K562 (cell line): ENCODE results near the gene PIK3R1. TPM values are rescaled to one million over a fixed set of nuclear protein-coding genes. Genes with fewer than 3 reads are reported as not detected.

Experiments
- ASH1L ChIP-seq: fragments of 450-650 bp; IDR thresholded peaks from 2 replicates; pipeline ENCODE4 v1.6.1; 2018; ENCODE audit warnings: borderline replicate concordance, mild to moderate bottlenecking, low read depth; ENCODE audit not compliant: partially characterized antibody
- HDAC2 ChIP-seq: fragments of 450-650 bp; IDR thresholded peaks from 2 replicates; pipeline ENCODE4 v1.6.1; 2016; ENCODE audit warnings: mild to moderate bottlenecking
- MEF2D ChIP-seq: conservative IDR thresholded peaks from 2 replicates; pipeline ENCODE4 v1.6.1; 2016; ENCODE audit warnings: low read depth, missing genetic modification characterization, missing compliant biosample characterization
- NR0B1 ChIP-seq: fragments of 450-650 bp; IDR thresholded peaks from one replicate; pipeline ENCODE4 v1.6.1; 2018; ENCODE audit warnings: mild to moderate bottlenecking, moderate library complexity; ENCODE audit not compliant: partially characterized antibody
- RBM15 ChIP-seq: fragments of 200-400 bp; formaldehyde crosslinking; IDR thresholded peaks from 2 replicates; pipeline ENCODE4 v1.6.1; 2018; ENCODE audit warnings: mild to moderate bottlenecking, low read length, moderate library complexity; ENCODE audit not compliant: insufficient read depth
- TAL1 ChIP-seq: fragments of 450-650 bp; IDR thresholded peaks from 2 replicates; pipeline ENCODE4 v1.6.1; 2016; ENCODE audit warnings: mild to moderate bottlenecking
- ZBTB40 ChIP-seq, 2 experiments: fragments of 450-650 bp in 1 of 2; sonication (generic) in 1 of 2; formaldehyde crosslinking in 1 of 2; IDR thresholded peaks; 2 replicates each; pipeline versions ENCODE4 v1.7.1 to v1.9.0; 2016 to 2022; ENCODE audit warnings: inconsistent platforms in 1 of 2, mild to moderate bottlenecking in 1 of 2, missing genetic modification reagents in 1 of 2
- ZFX ChIP-seq: sonication (generic); formaldehyde crosslinking; IDR thresholded peaks from 2 replicates; pipeline ENCODE4 v1.8.0; 2022; ENCODE audit warnings: mild to moderate bottlenecking, missing genetic modification reagents, moderate library complexity
- ZNF184 ChIP-seq: sonication (generic); formaldehyde crosslinking; IDR thresholded peaks from 2 replicates; pipeline ENCODE4 v1.5.0; 2020; ENCODE audit warnings: missing genetic modification reagents
- ZNF449 ChIP-seq: fragments of 250-450 bp; sonication (Bioruptor Pico); IDR thresholded peaks from 2 replicates; pipeline ENCODE4 v1.8.0; 2022; ENCODE audit warnings: moderate library complexity, mild to moderate bottlenecking, inconsistent platforms
- ZNF589 ChIP-seq: fragments of 200-800 bp; sonication (Bioruptor generic); IDR thresholded peaks from 2 replicates; pipeline ENCODE4 v1.6.1; 2016; ENCODE audit warnings: low read depth, missing genetic modification characterization, missing compliant biosample characterization
- ZNF77 ChIP-seq: fragments of 250-450 bp; sonication (Bioruptor Pico); IDR thresholded peaks from 2 replicates; pipeline ENCODE4 v1.5.0; 2020
- polyA plus RNA-seq, 8 experiments: library from polyadenylated mRNA; depleted of rRNA in 4 of 8; stranded (reverse) in 5 of 8; unstranded in 3 of 8; fragments of >200 nt; fragmentation: Nextera tagmentation in 2 of 8; fragmentation: Illumina TruSeq in 1 of 8; extraction: Ambion mirVana in 2 of 8; extraction: Trizol in 1 of 8; gene quantifications; 2 replicates each; pipeline versions ENCODE4 v1.2.1 to v1.2.3, GENCODE V29; 2011 to 2014; ENCODE audit warnings: inconsistent platforms in 1 of 8, missing spikeins in 1 of 8
- total RNA-seq, 7 experiments: library from RNA; depleted of rRNA in 6 of 7; stranded (reverse); fragments of >200 nt in 6 of 7; fragmentation: Illumina TruSeq in 2 of 7; extraction: Trizol in 2 of 7; gene quantifications; 2 replicates each; pipeline versions ENCODE4 v1.2.1 to v1.2.3, GENCODE V29; 2011 to 2021; ENCODE audit warnings: low replicate concordance in 1 of 7
- TF ChIP-seq, protein P1 (sequence below): sonication (generic); formaldehyde crosslinking; IDR thresholded peaks from 2 replicates; pipeline ENCODE4 v1.8.1; 2023; ENCODE audit warnings: mild to moderate bottlenecking, missing genetic modification reagents

The PIK3R1 gene
- total and polyA plus RNA-seq, 9 of the 15 experiments (the other 6 are each of a cell fraction or from before 2014, with no cell fraction given): 1.1 to 9.7 (median 4.8) TPM

- peak; percentile 97 for TF ChIP-seq HDAC2
- TF ChIP-seq ZNF449 (CRISPR knock-in tag): no peak
- TF ChIP-seq NR0B1: no peak
- TF ChIP-seq ZNF77 (CRISPR knock-in tag): no peak
- TF ChIP-seq ZFX (CRISPR knock-in tag): peak; percentile 45; the same call in 1 of the 2 replicates
- TF ChIP-seq, protein P1, sequence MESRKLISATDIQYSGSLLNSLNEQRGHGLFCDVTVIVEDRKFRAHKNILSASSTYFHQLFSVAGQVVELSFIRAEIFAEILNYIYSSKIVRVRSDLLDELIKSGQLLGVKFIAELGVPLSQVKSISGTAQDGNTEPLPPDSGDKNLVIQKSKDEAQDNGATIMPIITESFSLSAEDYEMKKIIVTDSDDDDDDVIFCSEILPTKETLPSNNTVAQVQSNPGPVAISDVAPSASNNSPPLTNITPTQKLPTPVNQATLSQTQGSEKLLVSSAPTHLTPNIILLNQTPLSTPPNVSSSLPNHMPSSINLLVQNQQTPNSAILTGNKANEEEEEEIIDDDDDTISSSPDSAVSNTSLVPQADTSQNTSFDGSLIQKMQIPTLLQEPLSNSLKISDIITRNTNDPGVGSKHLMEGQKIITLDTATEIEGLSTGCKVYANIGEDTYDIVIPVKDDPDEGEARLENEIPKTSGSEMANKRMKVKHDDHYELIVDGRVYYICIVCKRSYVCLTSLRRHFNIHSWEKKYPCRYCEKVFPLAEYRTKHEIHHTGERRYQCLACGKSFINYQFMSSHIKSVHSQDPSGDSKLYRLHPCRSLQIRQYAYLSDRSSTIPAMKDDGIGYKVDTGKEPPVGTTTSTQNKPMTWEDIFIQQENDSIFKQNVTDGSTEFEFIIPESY (CRISPR knock-in tag): no peak
- 0 out of 2 replicates have a peak, but pooled peaks have one; percentile 73 for TF ChIP-seq ZNF589 (CRISPR knock-in tag)
- no peak for TF ChIP-seq ASH1L
- TF ChIP-seq TAL1: peak; percentile 92
- no peak for TF ChIP-seq RBM15
- no peak for TF ChIP-seq ZNF184
- no peak for TF ChIP-seq ZBTB40 (IDR thresholded peaks at IDR 0.05)
- no peak for TF ChIP-seq ZBTB40 (CRISPR knock-in tag; IDR thresholded peaks at IDR 0.05)
- 0 out of 2 replicates have a peak, but pooled peaks have one; percentile 15 for TF ChIP-seq MEF2D (tag)
Measured at GRCh38 chr5:68303754-68304420, 88.3 kb downstream of the PIK3R1 start (continued).
